Neural progenitor cell (in vitro differentiated cells): ENCODE data around the gene RCL1.

ENCODE experiments used
- CTCF ChIP-seq: fragments of 200-600 bp; sonication (generic); IDR thresholded peaks from 2 replicates; pipeline ENCODE4 v1.5.1; 2017; ENCODE audit warnings: antibody characterized with exemption, mild to moderate bottlenecking
- EZH2phosphoT487 ChIP-seq: fragments of 200-600 bp; sonication (generic); IDR thresholded peaks from 2 replicates; pipeline ENCODE4 v1.6.1; 2017; ENCODE audit warnings: antibody characterized with exemption

GRCh38 chr9:4862506-4863250, 69.9 kb downstream of the RCL1 start:
- TF ChIP-seq CTCF, result no peak
- no peak for TF ChIP-seq EZH2phosphoT487
